GM21529 (cell line): ENCODE data around the gene ADAMTS16.
"Not testable (repeated sequence)": the region's sequence is repeated elsewhere in the genome, so short reads cannot be mapped to it uniquely, and the experiment has no call there.

Experiments used
- ATAC-seq: cut with Tn5 transposase; IDR thresholded peaks from one replicate; pipeline ENCODE4 v1.9.1; 2021; ENCODE audit not compliant: unreplicated experiment

ADAMTS16 gene, protein sequence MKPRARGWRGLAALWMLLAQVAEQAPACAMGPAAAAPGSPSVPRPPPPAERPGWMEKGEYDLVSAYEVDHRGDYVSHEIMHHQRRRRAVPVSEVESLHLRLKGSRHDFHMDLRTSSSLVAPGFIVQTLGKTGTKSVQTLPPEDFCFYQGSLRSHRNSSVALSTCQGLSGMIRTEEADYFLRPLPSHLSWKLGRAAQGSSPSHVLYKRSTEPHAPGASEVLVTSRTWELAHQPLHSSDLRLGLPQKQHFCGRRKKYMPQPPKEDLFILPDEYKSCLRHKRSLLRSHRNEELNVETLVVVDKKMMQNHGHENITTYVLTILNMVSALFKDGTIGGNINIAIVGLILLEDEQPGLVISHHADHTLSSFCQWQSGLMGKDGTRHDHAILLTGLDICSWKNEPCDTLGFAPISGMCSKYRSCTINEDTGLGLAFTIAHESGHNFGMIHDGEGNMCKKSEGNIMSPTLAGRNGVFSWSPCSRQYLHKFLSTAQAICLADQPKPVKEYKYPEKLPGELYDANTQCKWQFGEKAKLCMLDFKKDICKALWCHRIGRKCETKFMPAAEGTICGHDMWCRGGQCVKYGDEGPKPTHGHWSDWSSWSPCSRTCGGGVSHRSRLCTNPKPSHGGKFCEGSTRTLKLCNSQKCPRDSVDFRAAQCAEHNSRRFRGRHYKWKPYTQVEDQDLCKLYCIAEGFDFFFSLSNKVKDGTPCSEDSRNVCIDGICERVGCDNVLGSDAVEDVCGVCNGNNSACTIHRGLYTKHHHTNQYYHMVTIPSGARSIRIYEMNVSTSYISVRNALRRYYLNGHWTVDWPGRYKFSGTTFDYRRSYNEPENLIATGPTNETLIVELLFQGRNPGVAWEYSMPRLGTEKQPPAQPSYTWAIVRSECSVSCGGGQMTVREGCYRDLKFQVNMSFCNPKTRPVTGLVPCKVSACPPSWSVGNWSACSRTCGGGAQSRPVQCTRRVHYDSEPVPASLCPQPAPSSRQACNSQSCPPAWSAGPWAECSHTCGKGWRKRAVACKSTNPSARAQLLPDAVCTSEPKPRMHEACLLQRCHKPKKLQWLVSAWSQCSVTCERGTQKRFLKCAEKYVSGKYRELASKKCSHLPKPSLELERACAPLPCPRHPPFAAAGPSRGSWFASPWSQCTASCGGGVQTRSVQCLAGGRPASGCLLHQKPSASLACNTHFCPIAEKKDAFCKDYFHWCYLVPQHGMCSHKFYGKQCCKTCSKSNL

DNA sequence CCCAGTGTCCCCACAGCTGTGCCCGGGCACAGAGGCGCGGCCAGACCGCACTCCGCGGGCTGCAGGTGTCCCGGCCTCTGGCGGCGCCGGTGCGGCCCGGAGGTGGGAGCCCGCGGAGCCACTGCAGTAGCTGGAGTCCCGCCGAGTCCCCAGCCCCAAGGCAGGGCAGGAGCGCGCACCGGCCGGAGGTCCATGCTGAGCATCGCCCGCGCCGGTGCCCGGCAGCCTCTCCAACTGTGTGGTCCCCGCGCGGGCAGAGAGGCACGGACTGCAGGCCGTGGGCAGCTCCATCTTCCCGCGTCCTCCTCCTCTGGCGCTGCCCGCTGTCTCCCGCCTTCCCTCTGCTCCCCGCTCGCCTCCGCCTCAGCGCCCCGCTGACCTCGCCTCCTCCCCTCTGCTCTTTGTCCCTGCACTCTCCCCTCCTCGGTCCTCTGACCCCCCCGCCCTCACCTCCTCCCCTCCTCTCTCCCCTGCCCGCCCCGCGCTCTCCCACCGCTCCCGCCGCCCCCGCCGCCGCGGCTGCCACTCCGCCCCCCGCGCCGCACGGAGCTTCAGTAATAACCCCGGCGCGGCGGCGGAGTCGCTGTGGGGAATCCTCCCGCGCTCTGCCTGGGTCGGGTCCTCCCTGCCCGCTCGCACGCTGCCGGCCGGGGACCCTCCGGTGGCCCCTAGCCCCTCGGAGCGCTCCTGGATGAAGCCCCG is at the start of gene ADAMTS16:
TSS of gene ADAMTS16 (plus strand) at position 554 of the 702 bp plus-strand sequence. CDS start at position 692, 138 bp downstream.
- no peak for ATAC-seq

DNA sequence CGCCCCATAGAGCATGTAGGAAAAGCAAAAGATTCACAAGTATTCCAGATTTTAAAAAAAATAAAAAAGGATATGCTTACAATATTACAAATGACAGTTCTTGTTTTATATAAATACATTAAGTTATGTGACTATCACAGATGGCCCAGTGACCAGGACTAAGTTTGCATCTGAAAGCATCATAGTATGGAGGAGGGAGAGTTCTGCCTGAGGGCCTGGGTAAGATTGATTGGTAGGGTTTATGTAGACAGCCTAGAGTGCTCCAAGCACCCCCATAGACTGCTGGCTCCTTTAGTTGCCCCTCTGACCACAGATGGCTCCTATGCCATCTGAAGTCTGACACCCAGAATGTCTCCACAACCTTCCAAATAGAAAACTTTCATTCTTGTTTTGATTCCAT is 48.0 kb upstream of the ADAMTS16 start:
- ATAC-seq, result no peak

DNA sequence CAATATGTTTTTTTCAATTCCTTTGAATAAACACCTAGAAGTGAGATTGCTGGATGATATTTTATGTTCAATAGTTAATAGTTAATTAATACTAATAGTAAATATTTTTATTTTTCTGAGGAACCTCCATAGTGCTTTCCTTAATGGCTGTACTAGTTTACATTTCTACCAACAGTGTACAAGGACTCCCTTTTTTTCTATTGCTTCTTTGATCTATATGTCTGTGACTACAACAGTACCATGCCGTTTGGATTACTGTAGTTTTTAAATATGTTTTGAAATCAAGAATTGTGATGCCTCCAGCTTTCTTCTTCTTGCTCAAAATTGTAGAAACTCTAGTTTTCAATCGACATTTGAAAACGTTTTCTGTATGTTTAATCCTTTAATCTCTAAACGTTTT is 39.5 kb upstream of the ADAMTS16 start:
- ATAC-seq, result no peak

DNA sequence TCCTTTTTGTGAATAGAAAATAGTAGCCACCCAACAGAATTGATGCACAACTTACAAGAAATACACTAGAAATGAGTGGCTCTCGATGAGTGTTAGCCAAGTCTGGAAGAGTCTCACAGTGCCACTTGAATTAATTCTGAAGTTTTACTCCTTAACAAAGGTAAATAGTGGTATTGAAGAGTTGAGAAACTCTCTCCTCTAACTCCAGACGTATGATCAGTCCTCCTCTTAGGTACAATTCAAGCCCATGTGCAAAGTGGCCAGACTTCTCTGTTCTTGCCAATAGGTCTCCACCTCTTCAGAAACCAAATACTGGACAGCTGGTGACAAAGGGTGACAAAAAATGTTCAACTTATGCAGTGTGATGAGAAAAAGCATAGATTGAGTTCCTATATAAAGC is 38.5 kb upstream of the ADAMTS16 start:
- no peak for ATAC-seq

DNA sequence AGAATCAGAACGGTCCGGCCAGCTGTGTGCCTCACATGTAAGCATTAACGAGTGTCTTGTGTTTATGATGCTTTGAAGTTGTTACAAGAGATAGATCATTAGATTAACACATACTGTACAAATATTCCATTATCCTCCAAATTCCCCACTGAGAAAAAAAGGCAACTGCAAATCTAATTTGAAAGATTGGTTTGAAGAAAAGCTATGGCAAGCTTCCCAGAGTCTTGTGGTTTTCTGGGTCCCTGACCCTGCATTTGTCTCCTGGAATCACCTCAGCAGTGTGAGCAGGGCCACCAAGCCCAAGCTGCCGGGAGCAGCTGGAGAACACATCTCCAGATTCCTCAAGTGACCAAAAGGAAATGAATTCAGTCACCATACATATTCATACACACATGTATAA is 36.9 kb upstream of the ADAMTS16 start:
- ATAC-seq, result no peak

DNA sequence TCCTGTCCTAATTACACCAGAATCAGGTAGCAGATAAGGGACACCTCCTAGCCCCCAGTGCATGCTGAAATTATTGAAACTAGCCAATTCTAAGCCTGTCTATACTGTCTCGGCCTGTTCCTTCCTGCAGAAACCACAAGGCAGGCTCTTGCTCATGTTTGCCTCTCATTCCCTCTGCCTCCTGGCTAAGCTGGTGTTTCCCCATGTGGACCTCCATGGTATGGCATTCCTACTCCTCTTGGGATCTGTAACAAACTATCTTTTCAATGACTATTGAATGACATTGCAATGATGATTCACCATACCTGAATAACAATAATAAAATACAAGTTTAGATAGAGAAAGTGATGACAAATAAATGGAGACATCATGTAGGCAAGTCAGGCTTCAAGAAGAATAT is 35.6 kb upstream of the ADAMTS16 start:
- no peak for ATAC-seq

DNA sequence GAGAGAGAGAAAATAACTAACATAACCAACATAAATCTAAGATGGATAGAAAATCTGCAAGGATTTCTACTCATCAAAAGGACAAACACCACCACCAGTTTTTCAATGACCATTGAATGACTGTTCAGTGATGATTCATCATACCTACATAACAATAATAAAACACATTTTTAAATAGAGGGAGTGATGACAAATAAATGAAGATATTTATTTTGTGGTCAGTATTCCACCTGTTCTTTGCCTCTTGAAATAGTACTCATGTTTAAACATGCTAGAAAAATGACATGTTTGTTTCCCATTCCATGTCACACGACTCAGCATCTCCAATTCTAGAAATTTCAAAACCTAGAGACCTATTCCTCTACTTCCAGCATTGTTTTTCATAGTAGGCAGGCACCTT is 34.6 kb upstream of the ADAMTS16 start:
- no peak for ATAC-seq

DNA sequence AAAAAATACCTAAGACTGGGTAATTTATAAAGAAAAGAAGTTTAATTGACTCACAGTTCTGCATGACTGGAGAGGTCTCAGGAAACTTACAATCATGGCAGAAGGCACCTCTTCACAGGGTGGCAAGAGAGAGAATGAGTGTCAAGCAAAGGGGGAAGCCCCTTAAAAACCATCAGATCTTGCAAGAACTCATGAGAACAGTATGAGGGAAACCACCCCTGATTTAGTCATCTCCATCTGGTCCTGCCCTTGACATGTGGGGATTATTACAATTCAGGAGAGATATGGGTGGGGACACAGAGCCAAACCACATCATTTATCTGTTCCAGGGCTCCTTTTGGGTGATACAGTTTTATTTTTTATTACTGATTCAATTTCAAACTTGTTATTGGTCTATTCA is 23.2 kb upstream of the ADAMTS16 start:
- ATAC-seq, result no peak

DNA sequence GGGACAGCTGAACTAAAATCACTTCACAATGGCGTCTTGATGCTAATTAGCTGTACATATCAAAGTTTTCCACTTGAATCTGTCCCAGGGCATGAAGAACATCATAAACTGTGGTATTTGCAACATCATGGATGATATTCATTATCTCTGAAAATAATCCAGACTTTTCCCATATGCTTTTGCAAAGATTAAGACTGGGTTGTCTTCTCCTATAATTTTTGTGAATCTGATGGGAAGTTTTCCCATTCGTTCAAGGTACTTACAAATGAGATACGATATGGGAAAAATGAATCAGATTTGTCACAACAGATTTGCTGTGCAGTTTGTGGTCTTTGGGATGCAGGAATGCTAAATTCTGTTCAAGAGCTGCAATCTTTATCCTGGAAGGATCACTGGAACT is 17.4 kb upstream of the ADAMTS16 start:
- no peak for ATAC-seq

DNA sequence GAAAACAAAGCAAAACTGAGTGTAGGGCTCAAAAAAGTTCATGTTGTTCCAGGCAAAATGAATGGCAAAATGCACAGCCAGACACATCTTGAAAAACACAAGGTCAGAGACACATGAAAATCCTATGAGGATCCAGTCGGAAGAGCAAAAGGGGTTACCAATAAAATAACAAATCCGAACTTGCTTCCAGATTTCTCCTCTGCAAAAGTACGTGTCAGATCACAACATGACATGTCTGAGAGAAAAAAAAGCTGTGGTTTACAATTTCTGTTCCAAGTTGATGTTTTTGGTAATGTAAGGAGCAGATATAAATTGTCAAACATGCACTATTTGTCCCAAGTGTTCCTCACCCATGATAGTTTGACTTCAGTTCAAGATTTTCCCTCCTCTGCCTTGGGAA is 15.9 kb upstream of the ADAMTS16 start:
- ATAC-seq, result no peak

DNA sequence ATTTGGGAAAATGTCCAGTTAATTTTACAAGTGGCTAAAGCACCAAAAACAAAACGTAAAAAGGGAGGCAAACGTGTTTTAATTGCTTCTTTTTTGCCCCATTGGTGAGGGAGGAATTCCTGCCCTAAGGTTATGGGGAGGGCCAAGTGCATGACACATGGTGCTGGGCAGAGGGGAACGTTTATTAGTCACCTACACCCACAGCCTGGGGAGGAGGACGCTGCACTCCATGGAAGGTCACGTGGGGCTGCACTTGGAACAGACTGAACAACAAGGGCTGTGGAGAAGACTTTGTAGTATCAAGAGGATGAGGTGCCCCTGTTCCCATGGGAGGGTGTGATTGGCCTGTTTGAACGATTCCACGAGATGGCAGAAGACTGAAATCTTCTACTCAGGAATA is 13.7 kb upstream of the ADAMTS16 start:
- ATAC-seq, result no peak

DNA sequence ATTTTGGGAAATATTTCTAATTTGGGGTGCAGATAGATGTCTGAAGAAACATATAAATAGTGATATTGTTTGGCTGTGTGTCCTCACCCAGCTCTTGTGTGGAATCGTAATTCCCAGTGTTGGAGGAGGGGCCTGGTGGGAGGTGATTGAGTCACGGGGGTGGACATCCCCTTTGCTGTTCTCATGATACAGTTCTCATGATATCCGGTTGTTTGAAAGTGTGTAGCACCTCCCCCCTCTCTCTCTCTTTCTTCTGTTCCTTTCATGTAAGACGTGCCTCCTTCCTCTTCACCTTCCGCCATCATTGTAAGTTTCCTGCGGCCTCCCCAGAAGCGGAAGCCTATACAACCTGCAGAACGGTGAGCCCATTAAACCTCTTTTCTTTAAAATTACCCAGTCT is 11.4 kb upstream of the ADAMTS16 start:
- no peak for ATAC-seq

DNA sequence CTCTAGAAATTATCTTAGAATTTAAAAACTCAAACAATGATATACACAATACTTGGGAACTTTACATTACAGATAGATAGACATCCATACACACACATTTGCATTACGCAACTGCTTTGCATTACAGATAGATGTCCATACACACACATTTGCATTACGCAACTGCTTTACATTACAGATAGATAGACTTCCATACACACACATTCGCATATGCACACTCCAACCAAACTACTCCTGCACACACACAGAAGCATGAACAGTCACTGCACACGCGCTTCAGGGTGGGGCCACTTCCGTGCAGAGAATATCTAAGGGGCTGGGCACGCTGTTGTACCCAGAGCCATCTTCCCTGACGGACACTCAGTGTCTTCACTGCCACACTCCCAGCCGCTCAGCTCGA is 7.9 kb upstream of the ADAMTS16 start:
- ATAC-seq, result no peak

DNA sequence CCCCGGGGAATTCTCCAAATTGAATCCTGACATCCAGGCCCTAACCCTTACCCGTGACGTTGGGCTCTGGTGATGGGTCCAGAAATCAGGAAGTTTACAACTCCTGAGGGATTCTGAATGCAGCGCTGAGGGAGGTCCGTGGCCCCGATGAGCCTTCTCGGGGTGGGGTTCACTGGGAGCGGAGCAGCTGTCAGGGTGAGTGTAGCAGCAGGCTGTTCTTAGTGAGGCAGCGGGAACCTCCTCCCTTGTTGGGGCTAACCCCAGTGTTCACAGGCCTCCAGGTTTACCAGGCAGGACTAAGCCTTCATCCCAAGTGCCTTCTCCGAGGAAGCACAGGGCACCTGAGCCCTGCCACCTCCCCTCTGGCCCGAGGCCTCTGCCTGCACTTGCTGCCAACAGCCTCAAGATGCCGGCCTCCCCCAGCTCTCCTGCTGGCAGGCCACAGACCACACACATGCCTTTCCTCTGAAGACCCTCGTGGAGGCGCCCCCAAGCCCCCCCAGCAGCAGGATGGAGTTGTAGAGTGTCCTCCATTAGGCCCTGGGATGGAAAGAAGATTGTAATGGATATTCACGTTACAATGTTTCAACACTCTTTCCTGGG is 7.3 kb upstream of the ADAMTS16 start:
- no peak for ATAC-seq

DNA sequence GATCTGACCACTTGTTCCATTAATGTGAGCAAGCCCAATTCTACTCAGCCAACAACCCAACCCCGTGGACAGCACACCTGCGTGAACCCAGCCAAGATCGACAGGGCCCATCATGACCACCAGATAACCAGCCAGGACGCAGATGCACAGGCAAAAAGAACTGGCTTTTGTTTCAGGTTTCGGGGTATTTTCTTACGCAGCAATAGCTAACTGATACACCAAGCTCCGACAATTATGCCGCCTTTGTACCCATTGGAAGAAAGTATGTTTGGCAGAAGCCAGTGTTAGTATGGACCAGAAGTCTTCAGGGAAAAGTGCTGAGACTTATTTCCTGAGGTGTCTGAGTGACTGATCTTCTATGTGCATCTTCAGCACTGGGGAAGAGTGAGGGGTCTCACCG is 6.0 kb upstream of the ADAMTS16 start:
- ATAC-seq, result no peak

DNA sequence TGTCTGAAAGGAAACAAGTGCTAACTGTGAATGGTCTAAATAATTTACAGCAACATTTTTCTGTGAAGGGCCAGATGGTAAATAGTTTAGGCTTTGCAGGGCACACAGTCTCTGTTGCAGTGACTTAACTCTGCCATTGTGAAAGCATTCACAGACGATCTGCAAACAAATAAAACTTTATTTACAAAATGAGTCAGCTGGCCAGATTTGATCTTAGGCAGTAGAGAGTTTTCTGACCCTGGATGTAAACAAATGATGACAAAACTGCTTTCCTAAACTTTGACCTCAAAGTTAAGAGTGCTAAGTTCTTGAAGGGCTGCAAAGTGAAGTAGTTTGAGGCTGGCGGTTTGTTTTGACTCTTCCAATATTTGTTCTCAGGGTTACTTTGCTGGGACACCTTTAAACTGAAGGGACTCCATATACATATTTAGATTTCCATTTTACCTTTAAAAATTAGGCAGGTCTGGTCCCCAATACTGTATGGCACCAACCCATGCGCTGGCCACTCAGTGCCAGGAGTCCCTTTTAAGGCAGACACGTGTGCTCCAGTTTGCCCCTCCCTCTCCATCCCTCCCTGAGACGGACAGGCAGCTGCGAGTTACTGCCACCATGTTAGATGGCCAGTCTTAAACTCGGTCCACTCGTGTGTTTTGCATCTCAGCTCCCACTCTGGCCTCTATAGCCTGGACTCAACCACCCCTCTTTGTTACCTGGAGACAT is 4.0 kb upstream of the ADAMTS16 start:
- no peak for ATAC-seq

DNA sequence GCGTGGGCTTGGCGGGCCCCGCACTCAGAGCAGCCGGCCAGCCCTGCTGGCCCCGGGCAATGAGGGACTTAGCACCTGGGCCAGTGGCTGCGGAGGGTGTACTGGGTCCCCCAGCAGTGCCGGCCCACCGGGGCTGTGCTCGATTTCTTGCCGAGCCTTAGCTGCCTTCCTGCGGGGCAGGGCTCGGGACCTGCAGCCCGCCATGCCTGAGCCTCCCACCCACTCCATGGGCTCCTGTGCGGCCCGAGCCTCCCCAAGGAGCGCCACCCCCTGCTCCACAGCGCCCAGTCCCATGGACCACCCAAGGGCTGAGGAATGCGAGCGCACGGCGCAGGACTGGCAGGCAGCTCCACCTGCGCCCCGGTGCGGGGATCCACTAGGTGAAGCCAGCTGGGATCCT is 2.3 kb upstream of the ADAMTS16 start:
- ATAC-seq, result not testable (repeated sequence)

DNA sequence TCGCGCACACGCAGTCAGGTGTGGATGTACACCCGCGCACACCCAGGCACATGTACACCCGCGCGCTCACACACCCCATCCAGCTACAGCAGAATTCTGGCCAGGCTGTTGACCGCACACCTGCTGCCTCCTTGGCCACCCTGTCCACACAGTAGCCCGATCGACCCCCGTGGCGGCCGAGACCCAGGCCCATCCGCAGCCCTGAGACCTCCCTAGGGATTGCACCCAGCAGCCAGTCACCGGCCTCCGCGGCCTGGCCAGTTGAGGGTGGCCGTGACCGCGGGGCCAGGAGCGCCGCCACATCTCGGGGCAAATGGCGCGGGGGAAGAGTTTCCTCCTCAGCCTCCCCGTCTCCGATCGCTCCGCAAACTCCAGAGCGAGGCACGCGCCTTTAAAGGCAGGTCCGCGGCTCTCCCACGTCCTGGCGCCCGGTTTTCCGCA is 774 bp upstream of the ADAMTS16 start:
- no peak for ATAC-seq

DNA sequence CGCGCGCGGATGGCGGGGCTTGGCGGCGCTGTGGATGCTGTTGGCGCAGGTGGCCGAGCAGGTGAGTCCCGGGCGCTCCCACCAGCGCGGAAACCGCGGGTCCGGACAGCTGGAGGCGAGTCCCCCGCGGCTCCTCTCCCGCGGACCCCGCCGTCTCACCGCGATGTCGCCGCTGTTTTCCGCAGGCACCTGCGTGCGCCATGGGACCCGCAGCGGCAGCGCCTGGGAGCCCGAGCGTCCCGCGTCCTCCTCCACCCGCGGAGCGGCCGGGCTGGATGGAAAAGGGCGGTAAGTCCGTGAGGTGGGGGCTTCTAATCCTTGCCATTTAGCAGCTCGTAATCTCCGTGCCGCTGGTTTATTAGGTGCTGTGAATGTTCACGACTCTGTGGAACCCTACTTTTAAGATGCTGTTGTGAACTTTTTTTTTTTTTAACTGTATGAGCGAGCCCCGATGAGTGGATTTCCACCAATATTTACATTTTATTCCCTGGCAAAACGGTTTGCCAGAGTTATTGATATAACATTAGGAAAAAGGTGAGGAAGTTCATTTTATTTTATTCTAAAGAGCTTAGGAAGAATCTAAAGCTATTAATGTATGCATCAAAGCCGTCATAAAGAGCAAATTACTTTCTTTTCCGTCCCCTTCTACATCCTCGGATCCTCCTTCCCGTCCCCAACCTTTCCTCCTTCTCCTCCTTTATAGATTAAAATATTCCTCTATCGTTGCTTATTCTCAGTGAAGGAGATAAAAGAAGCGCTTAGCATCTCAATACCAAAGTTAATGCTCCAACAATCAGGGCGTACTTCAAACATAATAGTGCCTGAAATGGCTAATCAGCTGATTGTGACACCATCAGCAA is 579 bp downstream of the ADAMTS16 start:
- ATAC-seq, result no peak
